T-helper 17 cell (primary cell): ENCODE results near the gene CCDC158. TPM values are rescaled to one million over a fixed set of nuclear protein-coding genes. Genes with fewer than 3 reads are reported as not detected.
"Not testable (repeated sequence)": the region's sequence is repeated elsewhere in the genome, so short reads cannot be mapped to it uniquely, and the experiment has no call there.

Experiments used
- ATAC-seq: fragments of 150-1000 bp; cut with Tn5 transposase; 2 replicates; pipeline ENCODE4 v1.10.0; 2021; ENCODE audit warnings: mild to moderate bottlenecking, moderate library complexity
- DNase-seq, 3 donors: peaks; one replicate each; pipeline versions ENCODE4 v3.0.0 to v3.0.0-alpha.2; 2020 to 2021
- H3K9me3 ChIP-seq: one replicate; pipeline ENCODE4 v1.7.0; 2013; ENCODE audit warnings: low read length, mild to moderate bottlenecking; ENCODE audit not compliant: control insufficient read depth, poor library complexity, severe bottlenecking
- H3K27ac Mint-ChIP-seq: one replicate; pipeline ENCODE4 v1.8.0; 2022; ENCODE audit warnings: mild to moderate bottlenecking, moderate library complexity, mixed read lengths
- H3K27me3 Mint-ChIP-seq: one replicate; pipeline ENCODE4 v1.8.0; 2022; ENCODE audit warnings: mixed read lengths
- H3K36me3 Mint-ChIP-seq: one replicate; pipeline ENCODE4 v1.8.0; 2022; ENCODE audit warnings: low read depth, mixed read lengths
- H3K4me1 Mint-ChIP-seq: one replicate; pipeline ENCODE4 v1.8.0; 2022; ENCODE audit warnings: mild to moderate bottlenecking, mixed read lengths
- H3K4me3 Mint-ChIP-seq: one replicate; pipeline ENCODE4 v1.8.0; 2022; ENCODE audit warnings: mild to moderate bottlenecking, moderate library complexity, mixed read lengths
- total RNA-seq, 4 donors: library from RNA in 2 of 4; stranded (reverse) in 2 of 4; gene quantifications; one replicate each; pipeline ENCODE4 v1.2.3 and lab custom pipeline; 2022 to 2026

Gene CCDC158
- total RNA-seq, 2 donors from 2014 or later, result not detected

DNA sequence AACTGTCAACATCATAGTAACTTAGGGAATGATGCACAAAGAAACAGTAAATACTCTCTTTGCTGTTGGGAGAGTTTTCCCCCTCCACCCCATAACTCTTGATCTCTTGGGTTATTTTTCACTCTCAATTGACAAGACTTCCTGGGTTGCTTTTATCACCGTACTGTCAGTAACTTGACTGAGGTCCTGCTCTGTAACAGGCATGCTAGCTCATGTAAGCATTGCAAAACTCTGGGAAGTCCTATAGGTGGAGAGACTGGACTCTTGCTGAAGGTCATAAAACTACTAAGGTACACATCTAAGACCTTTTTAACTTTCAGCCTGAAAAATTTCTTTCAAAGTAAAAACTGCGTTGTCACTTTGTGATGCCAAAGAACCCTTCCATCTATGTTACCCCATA lies 25.0 kb upstream of the CCDC158 start:
- Mint-ChIP-seq H3K27me3 (peaks cover 33% of the 10 kb centered on the region), H3K4me3 (no peak overlapping the region), H3K36me3 (no peaks in the 10 kb centered on the region), H3K4me1 (no peaks in the 10 kb centered on the region), H3K27ac (no peak overlapping the region)
- no peaks in the 10 kb centered on the region for H3K9me3 ChIP-seq
- no peak for ATAC-seq
- no peak for DNase-seq

DNA sequence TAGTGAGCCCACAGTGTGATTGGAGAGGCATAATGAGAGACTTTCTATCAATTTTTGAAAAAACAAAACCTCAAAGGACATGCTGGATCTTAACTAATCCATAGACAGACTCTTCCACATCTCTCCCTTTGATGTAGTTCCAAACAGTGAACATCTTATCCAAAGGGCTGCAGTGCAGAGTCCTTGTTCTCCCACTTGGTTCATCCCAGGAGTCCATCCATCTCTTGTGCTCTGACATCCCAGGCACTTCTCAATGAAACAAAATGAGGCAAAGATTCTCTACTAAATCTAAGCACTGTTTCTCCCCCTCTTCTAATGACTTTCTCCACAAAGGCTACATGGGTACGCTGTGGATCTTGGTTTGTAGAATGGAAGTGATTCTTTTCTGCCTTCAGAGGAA lies 22.4 kb upstream of the CCDC158 start:
- no peak overlapping the region for H3K27ac Mint-ChIP-seq
- ATAC-seq, result no peak
- no peak for DNase-seq
- H3K9me3 ChIP-seq, result no peaks in the 10 kb centered on the region
- no peak overlapping the region for H3K4me3 Mint-ChIP-seq
- H3K4me1 Mint-ChIP-seq, result no peaks in the 10 kb centered on the region
- peaks cover 4% of the 10 kb centered on the region for H3K36me3 Mint-ChIP-seq
- H3K27me3 Mint-ChIP-seq, result peaks cover 28% of the 10 kb centered on the region

DNA sequence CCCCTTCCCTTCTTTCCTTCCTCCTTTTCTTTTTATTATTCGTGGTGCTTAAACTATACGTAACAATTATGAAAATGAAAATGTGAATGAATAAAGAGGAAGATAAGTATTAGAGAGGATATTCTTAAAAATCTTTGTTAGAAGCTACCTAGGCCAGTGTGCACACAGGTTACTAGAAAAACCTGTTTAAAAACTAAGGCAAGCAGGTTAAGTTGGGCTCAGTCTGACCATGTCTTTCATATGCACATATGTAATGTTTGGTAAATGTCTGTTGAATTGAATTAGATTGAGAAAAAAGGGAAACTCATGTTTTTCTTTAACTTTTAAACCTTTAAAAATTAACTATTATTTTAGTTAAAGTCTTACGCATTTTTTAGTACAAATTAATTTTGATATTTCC lies 21.9 kb upstream of the CCDC158 start:
- Mint-ChIP-seq H3K27ac (no peak overlapping the region), H3K4me3 (no peak overlapping the region), H3K27me3 (peaks cover 32% of the 10 kb centered on the region)

DNA sequence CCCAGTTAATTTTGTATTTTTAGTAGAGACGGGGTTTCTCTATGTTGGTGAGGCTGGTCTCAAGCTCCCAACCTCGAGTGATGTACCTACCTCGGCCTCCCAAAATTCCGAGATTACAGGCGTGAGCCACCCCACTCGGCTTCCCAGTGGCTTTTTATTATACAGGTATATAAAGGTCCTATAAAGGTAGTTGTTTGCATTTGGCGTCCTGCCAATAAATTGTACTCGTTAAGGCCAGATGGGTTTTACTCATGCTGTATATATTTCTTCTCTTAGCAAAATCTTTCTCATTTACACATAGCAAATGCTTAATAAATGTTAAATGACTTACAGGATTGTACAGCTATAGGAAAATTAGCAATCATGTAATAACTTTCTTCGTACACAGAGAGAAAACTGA lies 20.9 kb upstream of the CCDC158 start:
- DNase-seq, result no peak
- no peak overlapping the region for H3K4me3 Mint-ChIP-seq
- peaks cover 4% of the 10 kb centered on the region for H3K36me3 Mint-ChIP-seq
- no peak for ATAC-seq
- peaks cover 37% of the 10 kb centered on the region for H3K27me3 Mint-ChIP-seq
- no peaks in the 10 kb centered on the region for H3K4me1 Mint-ChIP-seq
- no peak overlapping the region for H3K27ac Mint-ChIP-seq
- H3K9me3 ChIP-seq, result no peaks in the 10 kb centered on the region

More for the DNA sequence above, 21.9 kb upstream of the CCDC158 start:
- no peak for DNase-seq
- no peaks in the 10 kb centered on the region for H3K4me1 Mint-ChIP-seq
- H3K9me3 ChIP-seq, result no peaks in the 10 kb centered on the region
- ATAC-seq, result no peak
- peaks cover 4% of the 10 kb centered on the region for H3K36me3 Mint-ChIP-seq

DNA sequence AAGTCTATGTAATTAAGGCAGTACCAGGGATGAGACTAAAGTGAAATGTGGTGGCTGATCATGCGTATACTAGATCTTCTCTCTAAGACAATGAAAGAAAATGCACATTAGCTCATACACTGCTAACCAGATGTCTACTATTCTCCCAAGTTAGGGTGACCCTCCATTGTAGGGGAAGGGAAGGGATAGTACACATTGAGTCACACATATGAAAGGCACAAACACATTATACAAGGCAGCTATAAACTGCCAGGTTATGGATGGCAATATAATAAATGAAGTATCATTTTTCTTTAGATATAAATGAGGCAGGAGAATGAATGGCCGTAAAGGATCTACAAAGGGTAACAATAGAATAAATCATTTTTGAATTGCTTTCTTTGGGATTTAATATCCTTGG lies 18.6 kb upstream of the CCDC158 start:
- Mint-ChIP-seq H3K4me1 (peaks cover 6% of the 10 kb centered on the region), H3K27ac (no peak overlapping the region), H3K36me3 (peaks cover 4% of the 10 kb centered on the region), H3K4me3 (no peak overlapping the region), H3K27me3 (peaks cover 43% of the 10 kb centered on the region)
- no peaks in the 10 kb centered on the region for H3K9me3 ChIP-seq
- no peak for DNase-seq
- no peak for ATAC-seq

DNA sequence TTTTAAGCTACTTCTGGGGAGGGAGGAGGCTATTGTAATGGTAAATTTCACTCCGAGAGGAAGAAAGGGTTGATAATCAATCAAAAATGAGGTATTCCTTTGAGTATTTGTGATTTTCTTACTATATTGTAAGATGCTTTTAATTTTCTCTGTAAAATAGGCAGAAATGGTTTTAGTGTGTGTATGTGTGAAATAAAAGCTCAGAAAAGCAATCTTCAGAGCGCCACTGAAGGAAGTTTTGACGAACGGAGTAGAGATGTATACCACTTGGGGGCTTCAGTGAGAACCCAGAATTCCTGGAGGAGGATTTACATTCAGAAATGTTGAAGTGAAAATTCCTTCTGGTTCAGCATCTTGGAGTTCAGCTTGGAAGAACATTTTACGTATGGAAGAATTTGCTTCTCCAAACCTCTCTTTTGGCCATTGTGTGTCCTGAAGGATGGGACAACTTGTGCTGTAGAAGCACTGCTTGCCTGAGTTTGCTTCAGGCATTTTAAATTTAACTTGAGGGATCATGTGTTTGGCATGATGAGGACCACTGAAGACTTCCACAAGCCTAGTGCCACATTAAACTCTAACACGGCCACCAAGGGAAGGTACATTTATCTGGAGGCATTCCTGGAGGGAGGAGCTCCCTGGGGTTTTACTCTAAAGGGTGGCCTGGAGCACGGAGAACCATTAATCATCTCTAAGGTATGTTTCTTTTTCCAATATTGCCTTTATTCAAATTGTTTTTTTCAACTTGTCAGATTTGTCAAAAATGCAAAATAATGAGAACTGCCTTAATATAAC lies 14.8 kb upstream of the CCDC158 start:
- no peak overlapping the region for H3K4me3 Mint-ChIP-seq
- ATAC-seq, result no peak
- no peak for DNase-seq
- no peak overlapping the region for H3K27ac Mint-ChIP-seq
- H3K4me1 Mint-ChIP-seq, result peaks cover 6% of the 10 kb centered on the region
- peaks cover 48% of the 10 kb centered on the region for H3K27me3 Mint-ChIP-seq
- no peaks in the 10 kb centered on the region for H3K9me3 ChIP-seq
- peaks cover 4% of the 10 kb centered on the region for H3K36me3 Mint-ChIP-seq

DNA sequence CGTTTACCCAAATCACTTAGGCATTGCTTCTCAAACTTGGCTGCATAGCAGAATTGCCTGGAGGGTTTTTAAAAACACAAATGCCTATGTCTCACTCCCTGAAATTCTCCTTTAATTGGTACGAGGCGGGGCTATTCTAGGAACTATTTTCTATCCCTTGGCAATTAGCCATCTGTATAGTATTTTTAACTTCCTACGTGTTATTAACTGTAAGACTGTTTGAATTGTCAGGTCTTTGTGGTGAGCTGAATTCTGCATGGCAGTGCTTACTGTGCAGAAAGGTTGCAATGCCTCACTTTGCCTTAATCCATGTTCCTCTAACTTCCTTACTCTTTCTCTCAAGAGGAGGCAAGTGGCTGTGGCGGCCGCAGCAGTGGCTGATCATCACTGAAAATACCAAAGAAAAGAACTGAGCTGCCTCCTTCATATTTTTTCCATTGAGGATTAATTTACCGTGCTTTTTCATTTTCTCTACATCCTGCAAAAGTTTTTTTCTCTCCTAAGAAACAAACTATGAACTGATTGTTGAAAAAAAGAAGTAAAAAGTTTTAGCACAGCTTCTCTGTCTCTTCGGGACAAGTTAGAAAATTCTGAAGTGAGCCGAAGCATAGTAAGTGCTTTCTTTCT lies 14.1 kb upstream of the CCDC158 start, which contains the start of gene SHROOM3:
Gene SHROOM3, plus strand, starts transcription at position 329 of the 627 bp plus-strand sequence. CDS start 824 bp downstream, outside the sequence.
- H3K9me3 ChIP-seq, result no peaks in the 10 kb centered on the region
- peaks cover 6% of the 10 kb centered on the region for H3K4me1 Mint-ChIP-seq
- DNase-seq, result no peak
- H3K4me3 Mint-ChIP-seq, result no peak within 1 kb of the TSS
- no peak within 1 kb of the TSS for H3K27ac Mint-ChIP-seq
- no peak for ATAC-seq
- H3K27me3 Mint-ChIP-seq, result peaks cover 48% of the 10 kb centered on the region
- peaks cover 4% of the 10 kb centered on the region for H3K36me3 Mint-ChIP-seq

DNA sequence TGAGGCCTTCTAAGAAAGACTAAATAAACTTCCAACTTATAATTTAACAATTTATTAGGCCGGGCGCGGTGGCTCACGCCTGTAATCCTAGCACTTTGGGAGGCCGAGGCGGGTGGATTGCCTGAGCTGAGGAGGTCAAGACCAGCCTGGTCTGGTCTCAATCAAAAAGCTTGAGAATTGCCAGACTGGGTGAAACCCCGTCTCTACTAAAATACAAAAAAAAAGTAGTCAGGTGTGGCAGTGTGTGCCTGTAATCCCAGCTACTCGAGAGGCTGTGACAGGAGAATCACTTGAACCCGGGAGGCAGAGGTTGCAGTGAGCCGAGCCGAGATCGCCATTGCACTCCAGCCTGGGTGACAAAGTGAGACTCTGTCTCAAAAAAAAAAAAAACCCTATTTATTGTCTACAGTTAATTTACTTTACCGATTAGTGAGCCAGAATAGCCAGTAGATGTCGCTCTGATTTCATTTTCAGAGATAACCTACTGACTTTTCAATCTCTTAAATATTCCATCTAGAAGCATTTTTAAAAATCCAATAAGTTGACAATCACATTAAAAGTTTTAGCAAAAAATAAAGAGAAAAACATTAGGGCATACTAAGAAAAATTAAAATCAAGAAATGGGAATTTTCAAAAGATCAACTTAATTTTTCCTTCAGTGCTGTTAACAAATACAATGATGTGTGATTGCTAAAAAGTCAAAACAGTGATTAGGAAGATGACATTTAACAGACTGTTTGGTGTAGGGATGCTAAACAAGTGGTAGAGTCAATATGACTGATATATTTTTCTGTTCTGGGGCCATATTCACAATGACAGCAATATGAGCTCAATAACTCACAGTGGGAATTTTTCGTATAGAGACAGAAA lies 9.8 kb upstream of the CCDC158 start:
- Mint-ChIP-seq H3K27ac (no peak overlapping the region), H3K4me3 (no peak overlapping the region), H3K4me1 (peaks cover 6% of the 10 kb centered on the region), H3K27me3 (peaks cover 23% of the 10 kb centered on the region), H3K36me3 (no peaks in the 10 kb centered on the region)
- DNase-seq (no peak), ATAC-seq (no peak)
- no peaks in the 10 kb centered on the region for H3K9me3 ChIP-seq

DNA sequence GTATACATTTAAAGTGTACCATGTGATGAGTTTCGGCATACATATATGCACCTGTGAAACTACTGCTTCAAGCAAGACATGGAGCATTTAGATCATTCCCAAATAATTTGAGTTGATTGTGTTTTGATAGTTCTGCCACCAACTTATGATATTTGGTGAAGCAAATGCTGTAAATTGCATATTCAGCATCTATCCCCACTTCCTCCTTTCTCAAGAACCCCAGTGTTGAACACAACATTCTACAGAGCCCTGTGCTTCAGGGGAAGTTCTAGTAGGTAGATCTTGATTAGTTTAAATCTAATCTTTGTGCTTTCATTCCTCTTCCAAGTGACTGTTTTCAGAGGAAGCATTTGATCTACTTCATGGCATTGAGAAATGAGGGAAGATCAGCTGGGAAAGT lies 8.7 kb upstream of the CCDC158 start:
- Mint-ChIP-seq H3K4me1 (no peaks in the 10 kb centered on the region), H3K27me3 (peaks cover 17% of the 10 kb centered on the region), H3K4me3 (no peak overlapping the region), H3K36me3 (no peaks in the 10 kb centered on the region), H3K27ac (no peak overlapping the region)
- ATAC-seq, result no peak
- DNase-seq, result no peak
- H3K9me3 ChIP-seq, result no peaks in the 10 kb centered on the region

DNA sequence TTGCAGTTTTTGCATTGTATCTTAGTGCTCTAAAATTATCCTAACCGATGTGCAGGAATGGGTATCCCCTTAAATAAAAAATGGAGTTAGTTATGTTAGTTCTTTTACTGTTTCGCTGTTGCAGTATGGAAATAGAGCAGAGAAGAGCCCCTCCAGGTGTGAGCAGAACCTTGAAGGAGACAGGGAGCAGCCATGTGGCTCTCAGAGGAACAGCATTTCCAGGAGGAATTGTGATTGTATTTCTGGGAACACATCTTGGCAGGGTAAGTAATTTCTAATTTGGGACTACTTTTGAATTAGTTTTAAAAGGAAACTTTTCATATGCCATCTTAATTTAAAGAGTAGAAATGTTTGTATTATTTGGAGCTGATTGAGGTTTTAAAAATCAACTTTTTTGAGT lies 5.3 kb upstream of the CCDC158 start:
- ATAC-seq, result no peak
- no peaks in the 10 kb centered on the region for H3K9me3 ChIP-seq
- Mint-ChIP-seq H3K4me1 (peaks cover 5% of the 10 kb centered on the region), H3K27ac (no peak overlapping the region), H3K4me3 (no peak overlapping the region), H3K36me3 (peaks cover 2% of the 10 kb centered on the region), H3K27me3 (peaks cover 29% of the 10 kb centered on the region)
- DNase-seq, result no peak

DNA sequence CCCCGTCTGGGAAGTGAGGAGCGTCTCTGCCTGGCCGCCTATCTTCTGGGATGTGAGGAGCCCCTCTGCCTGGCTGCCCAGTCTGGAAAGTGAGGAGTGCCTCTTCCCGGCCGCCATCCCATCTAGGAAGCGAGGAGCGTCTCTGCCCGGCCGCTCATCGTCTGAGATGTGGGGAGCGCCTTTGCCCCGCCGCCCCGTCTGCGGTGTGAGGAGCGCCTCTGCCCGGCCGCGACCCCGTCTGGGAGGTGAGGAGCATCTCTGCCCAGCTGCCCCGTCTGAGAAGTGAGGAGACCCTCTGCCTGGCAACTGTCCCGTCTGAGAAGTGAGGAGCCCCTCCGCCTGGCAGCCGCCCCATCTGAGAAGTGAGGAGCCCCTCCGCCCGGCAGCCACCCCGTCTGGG lies 2.2 kb upstream of the CCDC158 start:
- not testable (repeated sequence) for H3K27ac Mint-ChIP-seq, ATAC-seq, H3K9me3 ChIP-seq, H3K36me3 Mint-ChIP-seq, H3K4me1 Mint-ChIP-seq, H3K4me3 Mint-ChIP-seq, DNase-seq
- H3K27me3 Mint-ChIP-seq, result peaks cover 50% of the 10 kb centered on the region

DNA sequence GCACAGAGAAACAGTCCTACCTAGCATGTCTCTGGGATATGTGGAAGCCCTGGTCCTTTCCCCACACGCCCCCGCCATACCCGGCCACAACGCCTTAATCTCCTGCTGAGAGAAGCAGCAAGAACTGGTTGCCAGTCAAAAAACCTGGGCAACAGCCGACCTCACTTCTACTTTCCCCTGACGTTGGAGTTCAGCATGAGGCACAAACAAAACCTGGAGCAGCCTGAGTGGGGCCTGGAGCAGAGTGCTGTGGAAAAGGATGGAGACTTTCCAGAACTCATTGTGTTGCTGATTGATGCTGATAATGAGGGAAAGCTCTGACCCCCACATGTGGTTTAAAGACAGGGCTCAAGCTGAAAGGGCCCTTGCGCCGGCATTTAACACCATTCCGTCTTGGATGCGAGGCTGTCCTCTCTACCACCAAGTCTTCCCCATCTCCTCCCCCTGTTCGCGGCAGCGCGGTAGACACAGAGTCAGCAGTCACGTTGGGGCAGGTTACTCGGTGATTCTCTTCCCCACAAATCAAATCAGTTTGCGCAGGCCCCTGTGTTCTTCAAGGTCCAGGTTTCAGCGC lies 666 bp downstream of the CCDC158 start:
- H3K27ac Mint-ChIP-seq, result no peak overlapping the region
- no peak for DNase-seq

DNA sequence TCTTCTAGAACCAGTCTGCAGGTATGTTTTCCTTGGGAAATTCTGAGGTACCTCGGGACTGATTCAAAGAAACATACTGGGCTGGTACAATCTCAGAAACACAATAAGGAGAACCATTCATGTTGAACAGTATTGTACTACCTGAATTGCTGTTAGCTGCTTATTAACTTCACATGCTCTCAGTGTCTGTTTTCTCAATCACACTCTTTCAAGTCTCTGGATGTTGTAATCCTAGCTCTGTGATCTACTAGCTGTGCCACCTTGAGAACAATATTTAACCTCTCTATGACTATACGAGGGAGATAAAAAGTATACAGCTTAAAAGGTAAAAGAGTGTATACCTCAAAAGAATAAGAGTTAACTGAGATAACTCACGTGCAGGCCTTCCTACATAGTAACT lies 10.3 kb downstream of the CCDC158 start:
- no peak for ATAC-seq
- Mint-ChIP-seq H3K27ac (no peak overlapping the region), H3K4me1 (peaks cover 4% of the 10 kb centered on the region), H3K4me3 (no peak overlapping the region), H3K36me3 (peaks cover 2% of the 10 kb centered on the region), H3K27me3 (peaks cover 20% of the 10 kb centered on the region)
- no peaks in the 10 kb centered on the region for H3K9me3 ChIP-seq
- no peak for DNase-seq

More for the DNA sequence above, 666 bp downstream of the CCDC158 start:
- no peak for ATAC-seq
- H3K4me1 Mint-ChIP-seq, result peaks cover 10% of the 10 kb centered on the region
- peaks cover 53% of the 10 kb centered on the region for H3K27me3 Mint-ChIP-seq
- H3K4me3 Mint-ChIP-seq, result peak overlapping the region; percentile 66
- peaks cover 2% of the 10 kb centered on the region for H3K36me3 Mint-ChIP-seq
- H3K9me3 ChIP-seq, result no peaks in the 10 kb centered on the region
